GM18526 (cell line): ENCODE measurements around the gene RPRD2.

Experiments used
- POLR2A ChIP-seq: IDR thresholded peaks from 3 replicates; pipeline ENCODE4 v1.6.1; 2011; ENCODE audit not compliant: insufficient read length; ENCODE audit errors: extremely low read depth

RPRD2 gene

DNA sequence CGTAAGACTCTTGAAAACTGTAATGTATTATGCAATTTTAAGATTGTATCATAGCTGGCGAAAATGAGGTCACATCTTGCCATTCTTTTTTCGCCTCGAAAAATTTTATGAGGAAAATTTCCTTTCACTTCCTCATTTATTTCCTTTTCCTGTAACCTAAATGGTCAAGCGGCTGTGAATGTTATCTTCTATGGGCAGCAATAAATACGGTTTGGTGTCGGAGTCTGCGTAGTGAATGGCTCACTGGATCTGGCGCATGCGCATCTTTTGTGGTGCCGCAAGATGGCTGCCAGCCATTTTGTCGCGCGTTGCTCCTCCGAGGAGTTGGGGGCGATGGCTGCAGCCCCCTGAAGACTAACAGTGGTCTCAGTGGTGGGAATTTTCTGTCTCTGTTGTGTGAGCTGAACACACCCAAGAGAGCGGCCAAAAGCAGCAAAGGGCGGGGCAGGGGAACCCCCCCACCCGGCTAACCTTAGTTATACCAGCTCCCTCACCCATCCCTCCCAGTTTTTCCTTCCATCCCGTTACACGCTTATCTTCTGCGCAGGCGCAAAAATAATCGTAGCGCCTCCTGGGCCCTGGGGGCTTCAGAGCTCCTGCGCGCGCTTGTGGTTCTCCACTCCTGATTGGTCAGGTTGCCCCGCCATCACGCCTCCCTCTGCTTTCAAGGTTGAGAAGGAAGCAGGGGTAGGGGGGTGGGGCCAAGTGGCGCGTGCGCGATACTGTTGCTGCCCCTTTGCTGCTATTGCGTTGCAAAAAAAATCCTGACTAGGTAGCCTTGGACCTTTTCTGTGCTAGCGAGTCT is at the start of gene RPRD2:
TSS of gene RPRD2 (plus strand) at position 722 of the 805 bp plus-strand sequence. CDS start 568 bp downstream, outside the sequence.
- peak; percentile 90 for TF ChIP-seq POLR2A

DNA sequence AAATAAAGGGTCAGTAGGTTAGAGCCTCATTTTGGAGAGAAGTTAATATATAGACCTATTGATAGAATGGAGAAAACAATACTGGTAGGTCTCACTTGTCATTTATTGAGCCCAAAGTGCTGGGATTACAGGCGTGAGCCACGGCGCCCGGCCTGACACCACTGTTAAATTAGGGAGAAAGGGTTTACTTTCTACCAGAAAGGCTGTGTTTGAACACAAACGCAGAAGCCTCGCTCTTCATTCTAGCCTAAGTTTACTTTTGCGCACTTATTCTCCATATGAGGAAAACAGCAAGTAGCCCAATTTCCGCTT is 43.3 kb upstream of the RPRD2 start:
- TF ChIP-seq POLR2A: no peak

DNA sequence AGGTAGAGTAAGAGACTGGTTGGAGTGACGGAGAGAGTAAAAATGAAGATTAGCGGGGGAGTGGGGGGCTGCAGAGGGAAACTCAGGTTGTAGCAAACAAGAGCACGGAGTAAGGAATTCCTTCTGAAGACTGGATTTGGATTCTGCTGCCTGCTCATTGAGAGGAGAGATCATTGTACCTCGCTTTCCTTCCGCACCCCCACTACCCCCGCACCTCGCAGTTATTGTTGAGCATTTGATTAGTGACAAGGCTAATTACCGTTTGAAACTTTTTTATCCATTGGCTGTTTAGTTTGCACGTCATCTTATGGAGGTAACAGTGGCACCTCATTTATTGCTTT is 42.2 kb upstream of the RPRD2 start:
- no peak for TF ChIP-seq POLR2A

DNA sequence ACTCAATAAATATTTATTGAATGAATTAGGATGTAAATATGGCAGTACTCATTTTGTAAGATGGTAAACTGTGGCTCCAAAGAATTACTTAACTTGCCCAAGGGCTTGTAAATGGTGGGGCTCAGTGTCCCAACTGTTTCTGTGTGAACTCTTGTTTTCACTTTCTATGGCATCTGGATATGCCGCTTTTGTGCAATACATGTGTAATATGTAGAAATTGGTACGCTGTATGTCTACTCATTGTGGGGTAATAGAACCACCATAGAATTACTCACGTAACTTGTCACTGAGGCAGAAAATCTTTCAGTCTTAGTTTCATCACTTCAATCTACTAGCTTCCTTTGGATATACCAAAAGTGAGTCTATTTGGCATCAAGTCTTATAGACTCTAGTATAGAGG is 41.6 kb upstream of the RPRD2 start:
- no peak for TF ChIP-seq POLR2A

DNA sequence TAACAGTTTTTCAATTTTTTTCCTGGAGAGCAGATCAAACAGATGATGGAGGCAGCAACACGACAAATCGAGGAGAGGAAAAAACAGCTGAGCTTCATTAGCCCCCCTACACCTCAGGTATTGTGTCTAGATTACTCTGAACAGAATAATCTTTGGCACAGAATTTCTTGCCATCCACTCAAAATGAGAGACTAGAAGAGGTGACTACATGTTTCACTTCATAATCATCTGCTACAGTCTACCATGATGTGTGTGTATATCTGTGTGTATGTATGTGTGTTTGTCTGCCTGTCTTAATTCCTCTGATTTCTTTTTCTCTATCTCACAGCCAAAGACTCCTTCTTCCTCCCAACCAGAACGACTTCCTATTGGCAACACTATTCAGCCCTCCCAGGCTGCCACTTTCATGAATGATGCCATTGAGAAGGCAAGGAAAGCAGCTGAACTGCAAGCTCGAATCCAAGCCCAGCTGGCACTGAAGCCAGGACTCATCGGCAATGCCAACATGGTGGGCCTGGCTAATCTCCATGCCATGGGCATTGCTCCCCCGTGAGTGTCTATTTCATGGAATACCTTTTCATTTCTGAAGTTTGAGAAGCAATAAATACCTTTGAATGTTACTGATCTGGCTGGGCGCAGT is 31.2 kb upstream of the RPRD2 start:
- TF ChIP-seq POLR2A: no peak

DNA sequence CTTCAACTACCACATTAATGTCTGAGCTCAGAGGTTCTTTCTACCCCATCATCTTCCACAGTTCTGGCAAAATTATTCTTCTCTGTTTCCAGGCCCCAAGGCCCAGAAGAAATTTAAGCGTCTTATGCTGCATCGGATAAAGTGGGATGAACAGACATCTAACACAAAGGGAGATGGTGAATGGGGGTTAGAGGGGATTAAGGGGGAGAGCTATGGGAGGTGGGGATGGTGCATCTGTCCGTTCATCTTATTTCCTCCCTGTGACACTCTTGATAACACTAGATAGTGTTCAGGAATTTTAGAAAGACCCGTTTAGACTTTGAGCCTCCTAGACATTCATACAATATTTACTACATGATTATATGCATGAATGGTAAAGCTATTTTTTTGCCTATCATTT is 17.6 kb upstream of the RPRD2 start:
- TF ChIP-seq POLR2A: no peak

DNA sequence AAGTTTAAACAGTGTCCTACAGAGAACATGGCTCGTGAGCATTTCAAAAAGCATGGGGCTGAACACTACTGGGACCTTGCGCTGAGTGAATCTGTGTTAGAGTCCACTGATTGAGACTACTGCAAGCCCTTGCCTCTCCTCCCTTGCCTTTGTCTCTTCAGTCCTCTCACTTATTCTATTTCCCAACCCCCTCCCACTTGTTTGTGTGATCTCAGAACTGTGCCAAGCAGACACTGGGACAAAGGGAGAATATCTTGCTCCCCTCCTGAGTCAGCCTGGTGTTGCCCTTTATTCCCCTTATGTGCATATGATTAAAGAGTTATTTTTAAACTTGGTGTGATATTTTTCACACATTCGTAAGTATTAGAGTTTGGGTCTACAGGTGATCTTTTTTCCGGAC is 11.1 kb upstream of the RPRD2 start:
- no peak for TF ChIP-seq POLR2A

DNA sequence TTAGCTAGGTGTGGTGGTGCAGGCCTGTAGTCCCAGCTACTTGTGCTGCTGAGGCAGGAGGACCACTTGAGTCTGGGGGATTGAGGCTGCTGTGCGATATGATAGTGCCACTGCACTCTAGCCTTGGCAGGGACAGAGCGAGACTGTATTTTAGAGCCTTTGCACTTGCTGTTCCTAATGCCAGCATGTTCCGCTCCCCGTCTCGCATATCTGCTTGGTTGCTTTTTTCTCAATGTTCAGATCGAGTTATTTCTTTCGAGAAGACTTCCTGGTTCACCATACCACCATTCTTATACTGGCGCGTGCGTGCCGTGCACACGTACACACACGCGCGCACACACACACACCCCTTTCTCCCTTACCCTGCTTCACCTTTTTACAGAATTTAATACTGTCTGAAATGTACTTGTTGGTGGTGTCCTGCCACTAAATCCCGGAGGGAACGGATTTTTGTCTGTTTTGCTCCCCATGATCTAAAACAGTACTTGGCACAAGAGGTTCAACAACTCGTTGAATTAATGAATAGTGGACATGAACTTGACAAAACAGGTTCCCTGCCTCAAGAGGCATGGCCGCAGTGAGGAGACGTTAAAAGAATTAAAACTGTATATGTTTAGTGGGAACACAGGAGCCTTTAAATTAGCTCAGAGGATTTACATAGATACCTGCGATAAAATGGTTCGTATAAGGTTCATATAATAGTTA is 1.1 kb upstream of the RPRD2 start:
- TF ChIP-seq POLR2A: no peak

DNA sequence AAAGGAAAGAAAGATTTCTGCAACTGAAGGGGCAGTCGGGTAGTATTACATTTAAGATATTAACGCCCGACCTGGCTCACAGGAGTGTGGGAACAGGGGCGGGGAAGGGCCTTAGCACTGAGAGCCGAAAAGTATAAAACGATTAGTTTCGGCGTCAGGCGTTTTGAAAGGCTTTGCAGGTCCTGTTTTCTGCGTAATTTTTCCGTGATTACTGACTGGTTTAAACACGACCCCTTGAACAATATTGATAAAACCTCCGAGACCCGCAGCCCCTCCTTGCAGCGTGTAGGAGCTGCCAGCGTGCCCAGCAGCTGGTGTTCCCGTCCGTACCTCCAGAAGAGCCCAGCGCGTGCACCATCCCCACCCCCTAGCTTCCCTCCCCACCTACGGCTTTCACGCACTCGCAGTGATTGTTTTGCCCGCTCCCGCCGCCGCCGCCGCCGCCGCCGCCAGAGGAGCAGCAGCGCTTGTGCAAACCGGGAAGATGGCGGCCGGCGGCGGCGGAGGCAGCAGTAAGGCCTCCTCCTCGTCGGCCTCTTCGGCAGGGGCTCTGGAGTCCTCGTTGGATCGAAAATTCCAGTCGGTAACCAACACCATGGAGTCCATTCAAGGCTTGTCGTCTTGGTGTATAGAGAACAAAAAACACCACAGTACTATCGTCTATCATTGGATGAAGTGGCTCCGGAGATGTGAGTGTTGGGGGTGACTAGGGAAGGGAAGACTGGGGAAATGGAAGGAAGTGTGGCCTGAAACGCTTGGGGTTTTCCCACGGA is 470 bp downstream of the RPRD2 start:
- TF ChIP-seq POLR2A: peak; percentile 46

DNA sequence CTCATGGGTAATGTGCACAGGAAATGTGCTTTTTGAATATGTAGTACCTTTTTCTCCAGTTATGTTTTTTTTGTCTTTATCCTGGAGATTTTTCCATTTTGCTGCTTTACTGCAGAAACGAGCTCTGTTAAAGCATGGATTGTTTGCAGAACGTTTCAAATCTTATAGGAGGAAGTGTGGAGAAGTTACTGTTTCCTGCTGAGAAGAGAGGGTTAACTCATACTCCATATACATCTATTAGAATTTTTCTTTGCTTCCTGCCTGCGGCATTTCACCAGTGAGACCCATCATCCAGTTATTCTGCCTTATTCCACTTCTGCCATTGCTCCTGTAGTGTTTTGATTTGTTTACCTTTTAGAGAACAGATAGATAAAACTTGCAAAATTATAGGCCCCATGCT is 2.0 kb downstream of the RPRD2 start:
- no peak for TF ChIP-seq POLR2A

DNA sequence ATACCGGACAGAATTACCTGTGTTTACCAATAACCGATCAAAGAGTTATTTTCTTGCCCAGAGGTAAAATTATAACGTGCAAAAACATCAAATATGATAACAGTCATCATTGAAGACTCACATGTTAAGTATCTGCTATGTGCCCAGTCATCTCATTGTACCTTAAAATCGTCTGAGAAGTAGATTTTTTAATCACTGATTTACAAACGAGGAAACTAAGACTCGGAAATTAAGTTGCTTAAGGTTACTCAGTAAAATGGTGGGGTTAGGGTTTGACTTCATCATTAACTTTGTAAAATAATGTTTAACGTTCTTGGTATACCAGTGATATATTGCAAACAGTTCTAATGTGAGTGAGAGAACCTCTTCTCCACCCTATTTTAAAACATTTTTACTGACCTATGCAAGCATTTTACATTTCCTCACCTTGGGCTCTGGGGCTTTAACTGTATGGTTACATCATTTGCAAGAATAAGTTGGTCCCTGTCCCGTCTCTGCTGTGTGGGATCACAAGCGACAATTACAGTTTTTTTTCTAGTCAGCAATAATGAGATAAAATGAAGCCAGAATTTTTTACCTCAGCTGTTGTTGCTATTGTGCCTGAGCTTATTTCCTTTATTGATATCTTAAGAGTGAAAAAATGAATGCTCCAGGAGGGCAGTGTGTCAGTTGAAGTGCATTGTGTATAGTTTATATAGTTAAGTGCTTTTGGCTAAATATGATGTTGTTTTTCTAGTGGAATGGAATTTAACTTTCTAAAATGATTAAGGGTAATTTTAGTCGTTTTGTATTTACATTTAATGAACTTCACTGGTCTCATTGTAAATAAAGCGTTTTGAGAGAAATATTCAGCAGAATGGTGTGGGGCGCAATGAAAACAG is 2.7 kb downstream of the RPRD2 start:
- TF ChIP-seq POLR2A: no peak

DNA sequence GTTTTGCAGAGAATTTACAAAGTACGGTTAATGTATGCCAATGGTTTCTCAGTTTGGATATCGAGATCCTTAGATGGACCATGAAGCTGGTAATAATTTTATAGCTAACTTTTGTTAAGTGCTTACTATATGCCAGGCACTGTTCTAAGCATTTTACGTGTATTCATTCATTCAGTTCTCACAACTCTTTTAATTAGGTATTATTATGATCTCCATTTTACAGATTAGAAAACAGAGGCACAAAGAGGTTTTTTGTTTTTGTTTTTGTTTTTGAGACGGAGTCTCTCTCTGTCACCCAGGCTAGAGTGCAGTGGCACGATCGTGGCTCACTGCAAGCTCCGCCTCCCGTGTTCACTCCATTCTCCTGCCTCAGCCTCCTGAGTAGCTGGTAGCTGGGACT is 7.2 kb downstream of the RPRD2 start:
- TF ChIP-seq POLR2A: no peak

DNA sequence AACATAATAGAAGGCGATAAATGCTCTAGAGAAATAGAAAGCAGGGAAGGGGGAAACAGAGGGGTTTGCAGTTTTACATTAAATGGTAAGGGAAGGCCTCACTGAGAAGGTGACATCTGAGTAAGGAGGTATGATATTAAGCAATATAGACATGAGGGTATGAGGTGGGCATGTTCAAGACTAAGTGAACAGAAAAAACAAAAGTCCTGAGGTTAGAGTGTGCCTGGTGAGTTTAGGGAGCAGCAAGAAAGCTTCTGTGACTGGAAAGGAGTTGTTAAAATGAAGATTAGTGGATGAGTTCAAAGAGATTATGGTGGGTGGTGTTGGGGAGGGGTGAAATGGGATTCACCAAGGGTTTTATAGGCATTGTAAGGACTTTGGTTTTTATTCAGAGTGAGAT is 8.6 kb downstream of the RPRD2 start:
- TF ChIP-seq POLR2A: no peak

DNA sequence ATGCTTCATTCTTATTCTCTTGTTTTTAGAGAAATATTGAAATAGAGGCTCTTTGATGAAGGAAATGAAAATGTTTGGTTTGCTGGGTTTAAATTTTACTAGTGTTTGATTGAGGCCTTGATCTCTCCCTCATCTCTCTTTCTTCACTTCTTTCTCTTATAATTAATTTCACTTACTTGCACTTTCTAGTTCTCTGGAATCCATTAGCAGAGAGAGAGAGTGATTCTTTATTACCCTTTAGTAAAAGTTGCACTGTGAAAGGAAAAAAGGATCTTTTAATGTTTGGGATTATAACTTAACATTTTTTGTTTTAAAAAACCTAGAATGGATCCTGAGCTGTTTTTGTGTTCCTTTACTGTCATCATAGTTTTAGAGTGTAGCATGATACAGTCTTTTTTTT is 12.2 kb downstream of the RPRD2 start:
- no peak for TF ChIP-seq POLR2A
